HG02981 (cell line): ENCODE data around the gene PEDS1.
"Not testable (repeated sequence)": the region's sequence is repeated elsewhere in the genome, so short reads cannot be mapped to it uniquely, and the experiment has no call there.

ENCODE experiments used
- ATAC-seq: cut with Tn5 transposase; IDR thresholded peaks from one replicate; pipeline ENCODE4 v1.9.1; 2021; ENCODE audit warnings: mild to moderate bottlenecking, moderate library complexity; ENCODE audit not compliant: unreplicated experiment

PEDS1 gene

DNA sequence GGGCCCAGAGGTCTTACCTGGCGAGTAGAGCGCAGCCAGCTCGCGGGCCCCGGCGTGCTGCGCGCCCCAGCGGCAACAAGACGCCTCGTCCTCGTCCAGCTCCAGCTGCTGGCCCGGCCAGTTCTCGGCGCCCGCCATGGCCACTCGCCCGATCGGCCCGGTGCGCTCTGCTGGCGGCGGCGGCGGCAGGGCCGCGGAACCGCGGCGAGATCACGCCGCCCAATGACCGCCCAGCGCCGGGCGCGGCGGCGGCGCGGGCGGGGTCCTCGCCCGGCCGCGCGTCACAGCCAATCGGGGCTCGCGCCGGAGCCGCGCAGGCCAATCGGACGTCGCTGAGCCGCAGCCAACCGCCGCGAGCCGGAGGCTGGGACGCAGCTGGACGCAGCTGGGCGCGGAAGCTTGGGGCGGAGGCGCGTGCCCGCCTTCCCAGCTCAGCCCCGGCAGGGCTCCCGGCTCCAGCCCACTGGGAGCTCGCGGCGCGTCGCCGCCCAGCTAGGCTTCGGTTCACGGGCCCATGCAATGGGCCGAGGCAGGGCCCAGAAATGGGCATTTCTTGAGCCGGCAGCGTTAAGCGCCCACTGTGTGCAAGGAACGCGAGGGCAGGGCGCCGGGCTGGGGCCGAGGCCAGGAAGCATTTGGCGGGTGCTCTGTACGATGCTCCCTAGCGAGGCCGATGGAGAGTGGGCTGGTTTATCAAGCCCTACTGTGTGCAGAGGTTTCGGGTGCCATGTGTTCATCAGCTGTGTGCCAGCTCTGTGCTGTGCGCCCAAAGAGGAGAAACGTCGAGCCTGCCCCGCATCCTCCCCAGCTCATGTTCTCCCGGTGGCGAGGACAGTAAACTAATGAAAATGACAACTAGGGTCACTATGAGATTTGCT, at the start of gene PEDS1:
Gene PEDS1 (minus strand): TSS at position 224 of the 878 bp plus-strand sequence. CDS start 86 bp downstream, at position 138.
- ATAC-seq: peak; percentile 95

DNA sequence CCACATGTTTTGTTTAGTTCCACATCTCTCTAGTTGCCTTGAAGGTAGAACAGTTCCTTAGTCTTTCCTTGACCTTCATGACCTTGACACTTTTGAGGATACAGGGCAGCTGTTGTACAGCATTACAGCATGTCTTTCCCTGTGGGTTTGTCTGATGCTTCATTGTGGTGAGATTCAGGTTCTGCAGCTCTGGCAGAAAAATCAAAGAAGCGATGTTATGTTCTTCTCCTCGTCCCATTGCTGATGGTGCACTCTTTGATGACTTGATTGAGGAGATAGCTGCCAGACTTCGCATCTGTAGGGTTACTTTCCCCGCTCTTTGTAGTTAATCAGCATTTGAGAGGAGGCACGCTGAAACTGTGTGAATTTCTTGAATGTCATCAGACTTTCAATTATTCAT, 49.2 kb upstream of the PEDS1 start:
- ATAC-seq: no peak

DNA sequence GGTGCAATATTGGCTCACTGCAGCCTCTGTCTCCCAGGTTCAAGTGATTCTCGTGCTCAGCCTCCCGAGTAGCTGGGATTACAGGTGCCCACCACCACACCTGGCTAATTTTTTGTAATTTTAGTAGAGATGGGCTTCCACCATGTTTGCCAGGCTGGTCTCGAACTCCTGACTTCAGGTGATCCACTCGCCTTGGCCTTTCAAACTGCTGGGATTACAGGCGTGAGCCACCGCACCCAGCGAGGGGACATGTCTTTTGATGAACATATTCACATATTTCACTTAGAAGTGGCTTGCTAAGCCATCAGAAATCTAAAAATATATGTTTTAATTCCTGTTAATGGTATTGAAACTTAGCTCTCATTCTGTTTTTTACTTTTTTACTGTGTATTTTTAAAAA, 48.2 kb upstream of the PEDS1 start:
- ATAC-seq: not testable (repeated sequence)

DNA sequence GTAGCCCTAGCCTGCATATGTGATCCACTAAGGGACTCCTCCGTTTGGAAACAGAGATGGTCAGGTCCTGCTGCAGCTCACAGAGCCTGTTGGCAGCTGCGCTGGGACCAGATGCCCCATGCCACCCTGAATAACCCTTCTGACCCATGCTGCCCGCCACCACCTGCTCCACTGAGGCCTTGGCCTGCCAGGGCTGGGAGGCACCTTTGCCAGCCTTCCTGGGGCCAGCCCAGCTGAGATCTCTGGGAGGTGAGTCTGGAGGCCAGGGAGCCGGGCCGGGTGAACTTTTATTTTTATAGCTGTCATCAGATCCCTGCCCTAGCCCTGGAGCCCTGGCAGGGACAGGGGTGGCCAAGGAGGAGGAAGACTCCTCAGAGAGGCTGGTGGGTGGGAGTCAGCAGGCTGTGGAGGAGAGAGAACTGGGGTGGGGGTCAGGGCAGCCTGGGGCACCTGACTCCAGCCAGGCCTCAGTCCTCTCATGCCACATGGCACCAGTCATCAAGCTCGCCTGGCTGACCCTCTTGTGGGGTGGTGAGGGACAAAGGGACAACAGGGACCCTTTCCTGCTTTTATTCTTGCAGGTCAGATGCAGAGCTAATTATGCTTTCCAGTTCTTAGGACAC, 47.1 kb upstream of the PEDS1 start:
- no peak for ATAC-seq

- ATAC-seq: no peak
Measured at GRCh38 chr20:50199703-50200102, 46.2 kb upstream of the PEDS1 start.

GRCh38 chr20:50198716-50199115, 45.2 kb upstream of the PEDS1 start:
- ATAC-seq: no peak

DNA sequence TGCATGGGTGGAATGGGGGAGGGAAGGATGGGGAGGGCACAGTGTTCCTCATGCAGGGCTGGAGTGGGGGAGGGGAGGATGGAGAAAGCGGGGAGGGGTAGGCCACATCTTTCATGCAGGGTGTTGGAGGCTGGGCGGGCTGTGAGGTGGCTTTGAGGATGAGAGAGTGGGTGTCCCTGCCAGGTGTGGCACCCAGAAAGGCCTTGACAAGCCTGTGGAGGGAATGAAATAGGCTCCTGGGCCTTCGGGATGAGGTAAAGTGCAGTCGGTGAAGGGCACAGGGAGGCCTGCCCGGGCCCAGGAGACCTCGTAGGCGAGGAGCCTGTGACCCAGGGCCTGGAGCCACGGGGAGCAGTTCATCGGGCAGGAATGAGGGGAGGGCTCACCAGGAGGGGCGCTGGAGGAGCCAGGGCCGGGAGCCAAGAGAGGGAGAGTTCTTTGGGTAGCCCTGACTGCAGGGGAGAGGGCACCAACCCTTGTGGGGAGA, 44.7 kb upstream of the PEDS1 start:
- ATAC-seq: no peak

GRCh38 chr20:50197463-50198179, 44.1 kb upstream of the PEDS1 start:
- ATAC-seq: no peak

GRCh38 chr20:50196896-50197295, 43.4 kb upstream of the PEDS1 start:
- no peak for ATAC-seq

DNA sequence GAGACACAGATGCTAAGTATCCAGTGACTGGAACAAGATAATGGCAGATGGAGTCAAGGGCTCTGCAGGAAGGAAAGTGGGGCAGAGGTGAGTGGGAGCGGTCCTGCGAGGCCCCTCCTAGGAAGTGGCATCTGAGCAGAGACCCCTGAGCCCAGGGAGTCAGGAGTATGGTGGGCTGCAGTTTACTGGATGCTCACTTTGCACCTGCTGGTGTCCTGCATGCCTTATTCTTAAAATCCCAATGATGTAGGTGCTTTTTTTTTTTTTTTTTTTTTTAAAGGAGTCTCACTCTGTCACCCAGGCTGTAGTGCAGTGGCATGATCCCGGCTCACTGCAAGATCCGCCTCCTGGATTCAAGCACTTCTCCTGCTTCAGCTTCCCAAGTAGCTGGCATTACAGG, 42.7 kb upstream of the PEDS1 start:
- no peak for ATAC-seq

GRCh38 chr20:50195524-50196120, 42.1 kb upstream of the PEDS1 start:
- no peak for ATAC-seq

GRCh38 chr20:50194831-50195523, 41.5 kb upstream of the PEDS1 start:
- ATAC-seq: no peak

DNA sequence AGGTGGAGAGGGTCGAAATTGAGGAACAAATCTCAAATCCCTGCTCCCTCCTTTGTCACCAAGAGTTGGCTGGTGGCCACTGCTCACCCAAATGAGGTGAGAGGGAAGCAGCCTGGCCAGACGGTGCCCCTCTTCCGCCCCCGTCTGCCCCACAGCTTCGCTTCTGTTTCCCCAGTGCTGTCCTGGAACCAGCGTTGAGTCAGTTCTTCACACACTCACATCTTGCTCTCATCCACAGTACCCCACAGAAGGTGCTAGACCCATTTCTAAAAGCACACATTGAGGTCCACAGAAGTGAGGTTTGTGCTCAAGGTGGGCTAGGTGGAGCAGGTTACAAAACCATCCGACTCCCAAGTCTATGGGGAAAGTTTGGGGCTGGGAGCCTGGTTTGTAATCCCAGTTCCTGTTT, 40.9 kb upstream of the PEDS1 start:
- no peak for ATAC-seq

- ATAC-seq: no peak
Measured at GRCh38 chr20:50193836-50194421, 40.4 kb upstream of the PEDS1 start.

GRCh38 chr20:50193199-50193835, 39.8 kb upstream of the PEDS1 start:
- no peak for ATAC-seq

DNA sequence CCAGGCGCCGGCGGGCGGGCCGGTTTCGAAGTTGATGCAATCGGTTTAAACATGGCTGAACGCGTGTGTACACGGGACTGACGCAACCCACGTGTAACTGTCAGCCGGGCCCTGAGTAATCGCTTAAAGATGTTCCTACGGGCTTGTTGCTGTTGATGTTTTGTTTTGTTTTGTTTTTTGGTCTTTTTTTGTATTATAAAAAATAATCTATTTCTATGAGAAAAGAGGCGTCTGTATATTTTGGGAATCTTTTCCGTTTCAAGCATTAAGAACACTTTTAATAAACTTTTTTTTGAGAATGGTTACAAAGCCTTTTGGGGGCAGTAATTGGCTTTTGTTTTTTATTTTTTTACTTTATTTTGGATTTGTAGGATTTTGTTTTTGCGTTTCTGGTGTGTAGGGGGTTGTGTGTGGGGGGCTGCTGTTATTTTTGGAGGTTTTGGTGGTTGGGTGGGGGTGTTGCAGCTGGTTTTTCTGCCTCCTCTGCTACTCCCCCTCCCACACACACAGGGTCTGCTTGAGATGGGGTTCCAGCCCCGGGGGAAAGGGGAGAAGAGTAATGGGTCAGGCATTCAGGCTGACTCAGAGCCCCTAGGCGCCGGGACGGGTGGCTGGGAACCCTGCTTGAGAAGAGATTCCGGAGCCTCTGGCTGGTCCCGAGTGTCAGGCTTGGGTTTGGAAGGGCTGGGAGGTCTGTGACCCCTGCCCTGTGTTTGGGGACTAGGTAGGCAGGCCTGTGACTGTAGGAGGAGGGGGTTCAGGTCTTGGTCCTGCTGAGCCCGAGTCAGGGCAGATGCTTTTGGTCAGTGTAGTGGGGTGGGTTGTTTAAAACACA, 39.1 kb upstream of the PEDS1 start:
- peak; percentile 34 for ATAC-seq

DNA sequence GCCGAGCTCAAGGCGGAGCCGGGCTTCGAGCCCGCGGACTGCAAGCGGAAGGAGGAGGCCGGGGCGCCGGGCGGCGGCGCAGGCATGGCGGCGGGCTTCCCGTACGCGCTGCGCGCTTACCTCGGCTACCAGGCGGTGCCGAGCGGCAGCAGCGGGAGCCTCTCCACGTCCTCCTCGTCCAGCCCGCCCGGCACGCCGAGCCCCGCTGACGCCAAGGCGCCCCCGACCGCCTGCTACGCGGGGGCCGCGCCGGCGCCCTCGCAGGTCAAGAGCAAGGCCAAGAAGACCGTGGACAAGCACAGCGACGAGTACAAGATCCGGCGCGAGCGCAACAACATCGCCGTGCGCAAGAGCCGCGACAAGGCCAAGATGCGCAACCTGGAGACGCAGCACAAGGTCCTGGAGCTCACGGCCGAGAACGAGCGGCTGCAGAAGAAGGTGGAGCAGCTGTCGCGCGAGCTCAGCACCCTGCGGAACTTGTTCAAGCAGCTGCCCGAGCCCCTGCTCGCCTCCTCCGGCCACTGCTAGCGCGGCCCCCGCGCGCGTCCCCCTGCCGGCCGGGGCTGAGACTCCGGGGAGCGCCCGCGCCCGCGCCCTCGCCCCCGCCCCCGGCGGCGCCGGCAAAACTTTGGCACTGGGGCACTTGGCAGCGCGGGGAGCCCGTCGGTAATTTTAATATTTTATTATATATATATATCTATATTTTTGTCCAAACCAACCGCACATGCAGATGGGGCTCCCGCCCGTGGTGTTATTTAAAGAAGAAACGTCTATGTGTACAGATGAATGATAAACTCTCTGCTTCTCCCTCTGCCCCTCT, 38.2 kb upstream of the PEDS1 start:
- ATAC-seq: peak; percentile 34

GRCh38 chr20:50191065-50191543, 37.6 kb upstream of the PEDS1 start:
- ATAC-seq: peak; percentile 14
